Peyer's patch (tissue), 4 donors: Measurements from ENCODE around the gene TEX51. TPM values are rescaled to one million over a fixed set of nuclear protein-coding genes. Genes with fewer than 3 reads are reported as not detected.

Experiments used
- DNase-seq, 3 donors: peaks; one replicate each; pipeline ENCODE4 v3.0.0-alpha.2; 2017 to 2019
- H3K27ac ChIP-seq, 4 donors: fragments of 200-600 bp; sonication (generic); one replicate each; pipeline ENCODE4 v1.5.1; 2016 to 2019
- H3K27me3 ChIP-seq, 2 donors: fragments of 200-600 bp; sonication (generic); one replicate each; pipeline ENCODE4 v1.5.1; 2019
- H3K36me3 ChIP-seq, 3 donors: fragments of 200-600 bp; sonication (generic); one replicate each; pipeline ENCODE4 v1.5.1; 2016 to 2019
- H3K4me1 ChIP-seq, 4 donors: fragments of 200-600 bp; sonication (generic); one replicate each; pipeline ENCODE4 v1.5.1; 2016 to 2019
- H3K4me3 ChIP-seq, 4 donors: fragments of 200-600 bp; sonication (generic); 1 replicate in 3 of 4; 2 replicates in 1 of 4; pipeline ENCODE4 v1.5.1; 2016 to 2019; ENCODE audit warnings: mild to moderate bottlenecking in 1 of 4
- H3K9me3 ChIP-seq, 4 donors: fragments of 200-600 bp; sonication (generic); one replicate each; pipeline ENCODE4 v1.5.1; 2016 to 2019; ENCODE audit warnings: mild to moderate bottlenecking in 1 of 4
- POLR2A ChIP-seq, 2 donors: fragments of 450-650 bp; IDR thresholded peaks; one replicate each; pipeline ENCODE4 v1.5.1; 2017; ENCODE audit warnings: antibody characterized with exemption in 2 of 2, mild to moderate bottlenecking in 2 of 2, moderate library complexity in 2 of 2
- total RNA-seq, 4 donors: library from RNA; depleted of rRNA; stranded (reverse); fragments of >200 nt; gene quantifications; one replicate each; pipeline ENCODE4 v1.1.0, GENCODE V29; 2016
- TF ChIP-seq, protein P1 (sequence below), 6 experiments: fragments of 450-650 bp in 4 of 6; fragments of 200-600 bp in 2 of 6; sonication (generic) in 1 of 6; IDR thresholded peaks; one replicate each; pipeline ENCODE4 v1.5.1; 2017 to 2019; ENCODE audit warnings: antibody characterized with exemption in 6 of 6, mild to moderate bottlenecking in 3 of 6, moderate library complexity in 1 of 6

TEX51 gene
- total RNA-seq, 4 donors from 2014 or later: not detected

DNA sequence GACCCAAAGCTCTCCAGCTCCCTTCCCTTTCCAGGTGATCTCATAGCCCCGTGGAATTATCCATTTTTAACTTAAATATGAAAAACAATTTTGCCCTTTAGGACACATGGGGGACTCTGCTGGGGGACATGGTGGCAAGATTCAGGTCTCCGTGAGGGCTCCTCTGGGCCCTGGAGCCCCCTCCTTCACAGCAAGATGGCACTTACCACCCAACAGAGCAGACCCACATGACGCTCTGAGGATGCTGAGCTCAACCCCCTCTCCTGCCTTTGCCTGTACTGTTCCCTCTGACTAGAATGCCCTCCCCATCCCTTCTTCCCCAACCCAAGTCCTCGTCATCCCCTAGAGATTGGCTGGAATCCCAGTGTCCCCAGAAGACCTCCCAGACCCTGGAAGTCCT lies 17.2 kb downstream of the TEX51 start:
- Histone ChIP-seq H3K27ac (no peak overlapping the region), H3K9me3 (no peaks in the 10 kb centered on the region), H3K27me3 (no peaks in the 10 kb centered on the region), H3K4me1 (no peaks in the 10 kb centered on the region), H3K4me3 (no peak overlapping the region), H3K36me3 (no peaks in the 10 kb centered on the region)
- no peak for DNase-seq
- TF ChIP-seq, protein P1, sequence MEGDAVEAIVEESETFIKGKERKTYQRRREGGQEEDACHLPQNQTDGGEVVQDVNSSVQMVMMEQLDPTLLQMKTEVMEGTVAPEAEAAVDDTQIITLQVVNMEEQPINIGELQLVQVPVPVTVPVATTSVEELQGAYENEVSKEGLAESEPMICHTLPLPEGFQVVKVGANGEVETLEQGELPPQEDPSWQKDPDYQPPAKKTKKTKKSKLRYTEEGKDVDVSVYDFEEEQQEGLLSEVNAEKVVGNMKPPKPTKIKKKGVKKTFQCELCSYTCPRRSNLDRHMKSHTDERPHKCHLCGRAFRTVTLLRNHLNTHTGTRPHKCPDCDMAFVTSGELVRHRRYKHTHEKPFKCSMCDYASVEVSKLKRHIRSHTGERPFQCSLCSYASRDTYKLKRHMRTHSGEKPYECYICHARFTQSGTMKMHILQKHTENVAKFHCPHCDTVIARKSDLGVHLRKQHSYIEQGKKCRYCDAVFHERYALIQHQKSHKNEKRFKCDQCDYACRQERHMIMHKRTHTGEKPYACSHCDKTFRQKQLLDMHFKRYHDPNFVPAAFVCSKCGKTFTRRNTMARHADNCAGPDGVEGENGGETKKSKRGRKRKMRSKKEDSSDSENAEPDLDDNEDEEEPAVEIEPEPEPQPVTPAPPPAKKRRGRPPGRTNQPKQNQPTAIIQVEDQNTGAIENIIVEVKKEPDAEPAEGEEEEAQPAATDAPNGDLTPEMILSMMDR (IDR thresholded peaks at IDR 0.05): no peak
- TF ChIP-seq POLR2A (IDR thresholded peaks at IDR 0.05): no peak

DNA sequence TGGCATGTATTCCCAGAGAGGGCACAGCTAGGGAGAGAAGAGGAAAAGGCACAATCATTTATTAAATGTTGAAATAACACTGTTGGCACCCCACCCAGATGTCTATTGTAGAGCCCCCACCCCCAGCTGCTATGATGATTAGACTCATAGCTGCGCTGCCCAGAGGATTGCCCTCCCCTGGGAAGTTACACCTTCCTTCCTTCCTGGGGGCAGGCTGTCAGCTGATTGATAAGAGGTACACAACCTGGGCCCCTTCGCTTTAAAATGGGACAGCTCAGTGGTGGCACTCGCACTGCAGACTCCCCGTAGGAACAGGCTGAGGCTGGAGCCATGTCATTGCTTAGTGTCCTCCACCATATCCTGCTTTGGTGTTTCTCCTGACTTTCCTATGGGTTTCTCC lies 18.1 kb downstream of the TEX51 start:
- H3K36me3 ChIP-seq: no peaks in the 10 kb centered on the region
- DNase-seq: peak in 1 of 3 donors; percentile 13
- H3K27ac ChIP-seq: no peak overlapping the region
- H3K27me3 ChIP-seq: no peaks in the 10 kb centered on the region
- TF ChIP-seq POLR2A (IDR thresholded peaks at IDR 0.05): no peak
- TF ChIP-seq, protein P1 (IDR thresholded peaks at IDR 0.05): no peak
- no peaks in the 10 kb centered on the region for H3K4me1 ChIP-seq
- no peak overlapping the region for H3K4me3 ChIP-seq
- H3K9me3 ChIP-seq: no peaks in the 10 kb centered on the region

DNA sequence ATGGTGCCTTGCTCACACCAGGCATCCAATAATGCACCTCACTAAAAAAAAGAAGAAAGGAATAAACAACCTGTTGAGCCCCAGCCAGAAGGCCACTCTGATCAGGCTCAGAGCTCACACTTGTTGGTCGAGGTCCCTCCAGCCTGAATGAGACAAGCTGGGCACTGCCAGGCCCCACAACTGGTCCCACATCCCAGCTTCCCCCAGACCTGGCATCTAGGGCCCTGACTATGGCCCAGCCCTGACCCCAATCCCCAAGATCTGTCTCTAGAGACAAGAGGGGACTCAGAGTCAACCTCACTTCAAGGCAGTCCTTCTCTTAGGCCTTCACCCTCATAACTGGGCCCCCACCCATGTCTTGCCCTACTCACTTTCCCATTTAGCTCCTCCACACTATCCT lies 22.4 kb downstream of the TEX51 start:
- no peaks in the 10 kb centered on the region for H3K4me1 ChIP-seq
- no peak for DNase-seq
- no peaks in the 10 kb centered on the region for H3K9me3 ChIP-seq
- H3K27me3 ChIP-seq: no peaks in the 10 kb centered on the region
- H3K36me3 ChIP-seq: no peaks in the 10 kb centered on the region
- TF ChIP-seq POLR2A (IDR thresholded peaks at IDR 0.05): no peak
- TF ChIP-seq, protein P1 (IDR thresholded peaks at IDR 0.05): no peak
- no peak overlapping the region for H3K27ac ChIP-seq
- no peak overlapping the region for H3K4me3 ChIP-seq

DNA sequence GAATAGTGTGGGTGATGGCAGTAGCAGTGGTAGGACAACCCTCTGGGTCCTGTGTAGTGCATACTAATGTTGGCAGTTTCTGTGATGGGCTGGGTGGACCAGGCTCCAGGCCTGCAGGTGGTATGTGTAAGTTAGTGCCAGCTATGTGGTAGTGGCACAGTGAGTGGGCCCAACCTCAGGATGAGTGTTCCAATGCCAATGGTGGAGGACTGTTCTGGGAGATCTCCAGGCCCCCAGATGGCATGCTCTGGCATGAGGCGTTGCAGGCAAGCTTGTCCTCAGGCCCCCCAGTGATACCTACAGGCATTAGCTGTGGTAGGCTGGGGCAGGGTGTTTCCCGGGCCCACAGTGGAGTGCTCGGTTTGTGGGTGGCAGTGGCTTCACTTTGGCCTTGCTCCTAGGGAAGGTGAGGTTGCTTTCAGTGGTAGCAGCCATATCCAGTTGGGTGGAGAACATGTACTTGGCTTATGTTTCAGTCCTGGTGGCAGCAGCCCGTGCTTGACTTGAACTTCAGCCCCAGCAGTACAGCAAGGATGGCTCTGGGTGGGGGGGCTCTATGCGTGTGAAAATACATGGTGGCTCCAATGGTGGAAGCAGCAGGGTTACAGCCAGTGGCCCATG lies 32.4 kb downstream of the TEX51 start:
- no peaks in the 10 kb centered on the region for H3K27me3 ChIP-seq
- TF ChIP-seq POLR2A (IDR thresholded peaks at IDR 0.05): no peak
- TF ChIP-seq, protein P1 (IDR thresholded peaks at IDR 0.05): no peak
- no peak overlapping the region for H3K4me3 ChIP-seq
- H3K27ac ChIP-seq: no peak overlapping the region
- DNase-seq: no peak
- H3K9me3 ChIP-seq: no peaks in the 10 kb centered on the region
- no peaks in the 10 kb centered on the region for H3K4me1 ChIP-seq
- no peaks in the 10 kb centered on the region for H3K36me3 ChIP-seq

DNA sequence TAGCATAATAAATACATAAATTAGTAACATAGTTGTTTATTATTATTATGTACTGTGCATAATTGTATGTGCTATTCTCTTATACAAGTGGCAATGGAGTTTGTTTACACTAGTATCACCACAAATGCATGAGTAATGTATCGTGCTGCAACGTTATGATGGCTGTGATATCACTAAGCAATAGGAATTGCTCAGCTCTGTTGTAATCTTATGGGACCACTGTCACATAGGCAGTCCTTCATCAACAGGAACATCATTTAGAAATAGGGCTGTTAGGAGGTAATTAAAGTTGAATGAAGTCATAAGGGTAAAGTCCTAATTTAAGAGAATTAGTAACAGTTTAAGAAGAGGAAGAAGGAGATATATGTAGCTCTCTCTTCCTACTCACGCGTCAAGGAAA lies 33.8 kb downstream of the TEX51 start:
- TF ChIP-seq POLR2A (IDR thresholded peaks at IDR 0.05): no peak
- TF ChIP-seq, protein P1 (IDR thresholded peaks at IDR 0.05): no peak

More for the DNA sequence above, 33.8 kb downstream of the TEX51 start:
- no peak for DNase-seq
- no peak overlapping the region for H3K27ac ChIP-seq
- no peaks in the 10 kb centered on the region for H3K27me3 ChIP-seq
- H3K4me3 ChIP-seq: no peak overlapping the region
- H3K9me3 ChIP-seq: no peaks in the 10 kb centered on the region
- no peaks in the 10 kb centered on the region for H3K4me1 ChIP-seq
- no peaks in the 10 kb centered on the region for H3K36me3 ChIP-seq
